Measurements from ENCODE around the gene MAPK8IP2.
"Not testable (repeated sequence)": the region's sequence is repeated elsewhere in the genome, so short reads cannot be mapped to it uniquely, and the experiment has no call there.

Gene MAPK8IP2

GRCh38 chr22:50635591-50635990, 35.0 kb downstream of the MAPK8IP2 start:
- no peak for DNase-seq (ENCODE audit: low read depth in 1 of 2, low spot score in 1 of 2)

- not testable (repeated sequence) for DNase-seq (ENCODE audit: low read depth in 1 of 2, low spot score in 1 of 2)
Observed at GRCh38 chr22:50640296-50640695, 39.7 kb downstream of the MAPK8IP2 start.

GRCh38 chr22:50640857-50641647, 40.5 kb downstream of the MAPK8IP2 start:
- no peak for DNase-seq (ENCODE audit: low read depth in 1 of 2, low spot score in 1 of 2)

GRCh38 chr22:50641696-50642607, 41.4 kb downstream of the MAPK8IP2 start:
- DNase-seq (ENCODE audit: low read depth in 1 of 2, low spot score in 1 of 2), result no peak

GRCh38 chr22:50643021-50643820, 42.6 kb downstream of the MAPK8IP2 start:
- DNase-seq (ENCODE audit: low read depth in 1 of 2, low spot score in 1 of 2), result not testable (repeated sequence)

- DNase-seq (ENCODE audit: low read depth in 1 of 2, low spot score in 1 of 2), result not testable (repeated sequence)
Observed at GRCh38 chr22:50643821-50644101, 43.2 kb downstream of the MAPK8IP2 start.

GRCh38 chr22:50653256-50653655, 52.7 kb downstream of the MAPK8IP2 start:
- DNase-seq (ENCODE audit: low read depth in 1 of 2, low spot score in 1 of 2), result no peak

GRCh38 chr22:50654664-50655063, 54.1 kb downstream of the MAPK8IP2 start:
- DNase-seq (ENCODE audit: low read depth in 1 of 2, low spot score in 1 of 2), result not testable (repeated sequence)

- no peak for DNase-seq (ENCODE audit: low read depth in 1 of 2, low spot score in 1 of 2)
Observed at GRCh38 chr22:50656122-50657070, 55.8 kb downstream of the MAPK8IP2 start.

- DNase-seq (ENCODE audit: low read depth in 1 of 2, low spot score in 1 of 2), result no peak
Observed at GRCh38 chr22:50657925-50658324, 57.3 kb downstream of the MAPK8IP2 start.

- not testable (repeated sequence) for DNase-seq (ENCODE audit: low read depth in 1 of 2, low spot score in 1 of 2)
Observed at GRCh38 chr22:50659711-50660110, 59.1 kb downstream of the MAPK8IP2 start.

GRCh38 chr22:50660306-50660705, 59.7 kb downstream of the MAPK8IP2 start:
- DNase-seq (ENCODE audit: low read depth in 1 of 2, low spot score in 1 of 2), result no peak
